ENCODE measurements around the gene FAM98A. TPM values are rescaled to one million over a fixed set of nuclear protein-coding genes. Genes with fewer than 3 reads are reported as not detected.
A peak's percentile ranks its signal among the peaks of the same experiment; 100 is the strongest.

Gene FAM98A
- total RNA-seq, 1 experiment from 2014 or later, result 70.9 TPM

GRCh38 chr2:33583194-33583938, 15.7 kb downstream of the FAM98A start:
- Histone ChIP-seq H2BK120ac (ENCODE audit: low read depth, low read length, poor library complexity, severe bottlenecking) (no peak overlapping the region), H3K56ac (ENCODE audit: insufficient read length, low read depth, low read length) (no peak overlapping the region), H3K23ac (ENCODE audit: insufficient read length, low read depth, low read length) (no peak overlapping the region), H3K4me2 (ENCODE audit: insufficient read depth, insufficient read length, low read length) (peak overlapping the region; percentile 32), H3K23me2 (ENCODE audit: insufficient read length, low read depth, low read length, poor library complexity, severe bottlenecking) (no peaks in the 10 kb centered on the region), H3K14ac (ENCODE audit: insufficient read depth, low read length) (no peak overlapping the region), H4K5ac (ENCODE audit: insufficient read length, low read depth, low read length) (no peak overlapping the region), H3K79me1 (ENCODE audit: insufficient read depth, low read depth, low read length, poor library complexity, severe bottlenecking) (peaks cover 3% of the 10 kb centered on the region), H2BK12ac (ENCODE audit: insufficient read length, low read depth, low read length) (no peak overlapping the region), H3K4me1 (ENCODE audit: insufficient read depth, low read length) (no peaks in the 10 kb centered on the region; the same call in 1 of the 2 replicates), H3K27me3 (ENCODE audit: insufficient read depth, low read length) (no peaks in the 10 kb centered on the region), H3K18ac (ENCODE audit: insufficient read length, low read depth, low read length) (no peak overlapping the region), H4K20me1 (ENCODE audit: control insufficient read depth, insufficient read depth, insufficient read length) (no peaks in the 10 kb centered on the region), H2BK15ac (ENCODE audit: low read depth, low read length) (no peak overlapping the region), H2BK20ac (ENCODE audit: low read depth, low read length, poor library complexity, severe bottlenecking) (no peak overlapping the region), H3K9ac (ENCODE audit: extremely low read depth, insufficient read length, low read length) (no peak overlapping the region), H3K9me3 (ENCODE audit: control insufficient read depth, low read depth, low read length) (no peaks in the 10 kb centered on the region), H3T11ph (ENCODE audit: low read length) (no peak overlapping the region), H4K8ac (replicated peaks; ENCODE audit: insufficient read length, low read depth, low read length) (no peak overlapping the region), H2AK5ac (ENCODE audit: insufficient read length, low read length) (no peak overlapping the region), H2BK5ac (ENCODE audit: insufficient read length, low read length) (no peak overlapping the region), H3K27ac (ENCODE audit: insufficient read length, low read depth, low read length) (peak overlapping the region; percentile 40), H3K79me2 (ENCODE audit: insufficient read depth, low read length) (no peaks in the 10 kb centered on the region), H3K4ac (ENCODE audit: low read depth, low read length) (no peak overlapping the region), H2AFZ (ENCODE audit: low read length) (no peak overlapping the region), H4K91ac (ENCODE audit: insufficient read length, low read depth, low read length) (no peak overlapping the region)
- peaks cover 0 to 4% of the 10 kb centered on the region in 2 experiments; a peak in 1 of 5 replicates for H3K9me3 Mint-ChIP-seq
- H3K27ac Mint-ChIP-seq, result peak overlapping the region; percentile 51 to 84 (median 70); a peak in 6 of 7 replicates
- no peak for DNase-seq
- H3K36me3 Mint-ChIP-seq (ENCODE audit: insufficient read depth in 1 of 3, low read depth in 3 of 3), result peaks cover 26 to 38% (median 33%) of the 10 kb centered on the region in 3 experiments; a peak in 6 of 7 replicates
- TF ChIP-seq CTCF (conservative IDR thresholded peaks at IDR 0.05), result peak; percentile 86
- peaks cover 39 to 45% of the 10 kb centered on the region in 2 experiments for H3K4me1 Mint-ChIP-seq
- no peaks in the 10 kb centered on the region for H3K27me3 Mint-ChIP-seq (ENCODE audit: low read depth)
- WGBS (ENCODE audit: extremely low coverage, insufficient read length, low lambda C conversion rate), result no CpG with 5 or more reads among the region's 2 CpGs
- H3K4me3 Mint-ChIP-seq, result peak overlapping the region in 1 of 2 experiments; percentile 22; a peak in 1 of 5 replicates
